Psoas muscle (tissue), 8 donors: ENCODE measurements around the gene ERICH6. TPM values are rescaled to one million over a fixed set of nuclear protein-coding genes. Genes with fewer than 3 reads are reported as not detected.

ENCODE experiments used
- ATAC-seq, 4 donors: fragments of 200-7000 bp; cut with Tn5 transposase; one replicate each; pipeline ENCODE4 v1.9.1; 2020; ENCODE audit warnings: moderate library complexity in 3 of 4, mild to moderate bottlenecking in 2 of 4
- DNase-seq, 2 donors: peaks; one replicate each; pipeline ENCODE4 v3.0.0-alpha.2; 2020
- H3K27ac ChIP-seq: fragments of 200-600 bp; one replicate; pipeline ENCODE4 v1.8.0; 2022
- H3K27me3 ChIP-seq, 3 donors: fragments of 200-600 bp in 1 of 3; one replicate each; pipeline versions ENCODE4 v1.6.1 to v1.8.0; 2013 to 2022; ENCODE audit warnings: low read length in 2 of 3, mild to moderate bottlenecking in 2 of 3, moderate library complexity in 1 of 3; ENCODE audit not compliant: insufficient read depth in 3 of 3
- H3K36me3 ChIP-seq, 2 donors: fragments of 200-600 bp in 1 of 2; one replicate each; pipeline versions ENCODE4 v1.6.1 to v1.8.0; 2013 to 2022; ENCODE audit warnings: low read depth in 1 of 2, mild to moderate bottlenecking in 1 of 2, moderate library complexity in 1 of 2; ENCODE audit not compliant: insufficient read depth in 1 of 2
- H3K4me1 ChIP-seq: fragments of 200-600 bp; one replicate; pipeline ENCODE4 v1.8.0; 2022
- H3K4me3 ChIP-seq: fragments of 200-600 bp; one replicate; pipeline ENCODE4 v1.8.0; 2022; ENCODE audit warnings: mild to moderate bottlenecking
- H3K9me3 ChIP-seq: fragments of 200-600 bp; one replicate; pipeline ENCODE4 v1.8.0; 2022
- CTCF ChIP-seq: fragments of 200-600 bp; IDR thresholded peaks from one replicate; pipeline ENCODE4 v1.8.0; 2022; ENCODE audit warnings: antibody characterized with exemption
- WGBS, 3 donors: extraction: QIAGEN DNeasy Blood & Tissue Kit; methylation state at CpG; one replicate each; pipeline versions ENCODE4 v1.1.6 to v1.1.7; 2013; 5-methylcytosine and 5-hydroxymethylcytosine counted together
- intact Hi-C, 2 donors: fragments of 100-400 bp; cut with DNase I; formaldehyde crosslinking; loops; one replicate each; pipeline versions ENCODE4 v1.11.0 to v1.14.2; 2022
- polyA plus RNA-seq, 3 donors: library from polyadenylated mRNA; stranded (reverse); fragments of 200-250 nt; gene quantifications; one replicate each; pipeline ENCODE4 v1.2.3, GENCODE V29; 2013
- total RNA-seq, 4 donors: library from RNA; stranded (reverse); fragmentation: NEBNext Ultra II Directional in 2 of 4; extraction: Animal tissue kit (Norgen Biotek cat#: 25700) in 2 of 4; gene quantifications; one replicate each; pipeline versions ENCODE4 v1.2.1 to v1.2.4, GENCODE V29; 2021 to 2023
- donor health status: healthy with polysubstance abuse.
- donor health status: DM: no; HTN: no; CAD: no; lungs with moderate emphysema.
- donor health status: Bipolar disorder and iron deficiency.
- donor health status: healthy.
- donor health status: DM: yes; HTN: yes; CAD: no.
- donor health status: DM: no; HTN: no; CAD: no.
- donor health status: DM: no; HTN: no; CAD: no.
- donor health status: DM: yes; HTN: yes; CAD: no.

The ERICH6 gene
- total and polyA plus RNA-seq, 7 donors = not detected

DNA sequence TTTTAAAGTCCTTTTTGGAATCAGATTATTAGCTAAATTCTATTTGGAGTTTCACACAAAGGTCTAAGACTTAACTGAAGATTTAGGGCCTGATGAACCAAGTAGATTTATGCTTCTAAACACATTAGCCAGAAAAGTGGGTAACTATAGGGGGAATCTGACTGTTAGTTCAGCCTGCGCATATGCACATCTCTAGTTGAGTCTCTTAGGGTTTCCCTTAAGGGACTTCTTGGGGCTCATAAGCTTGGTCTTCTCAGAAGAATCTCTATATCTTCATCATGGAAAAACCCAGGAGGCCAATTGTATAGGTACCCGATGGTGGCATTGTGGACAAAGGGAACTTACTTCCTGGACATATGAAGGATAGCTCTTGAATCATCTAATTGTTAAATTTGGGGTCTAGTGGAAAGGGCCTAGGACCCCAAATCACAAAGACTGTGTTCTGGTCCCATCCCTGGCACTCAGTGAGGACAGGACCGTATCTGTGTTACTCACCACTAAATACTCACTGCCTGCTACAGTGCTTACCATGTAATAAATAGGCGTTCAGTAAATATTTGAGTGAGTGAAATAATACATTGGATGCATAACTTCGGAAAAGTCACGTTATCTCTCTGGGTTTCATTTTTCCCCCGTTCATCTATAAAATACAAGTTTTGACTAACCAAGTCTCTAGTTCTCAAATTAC is 83.6 kb downstream of the ERICH6 start:
- intact Hi-C loops = no loop called here
- Histone ChIP-seq H3K27me3 (no peaks in the 10 kb centered on the region), H3K4me3 (no peak overlapping the region), H3K36me3 (peaks cover 0 to 11% of the 10 kb centered on the region in 2 donors), H3K4me1 (peaks cover 10% of the 10 kb centered on the region), H3K9me3 (no peaks in the 10 kb centered on the region), H3K27ac (no peak overlapping the region)
- DNase-seq (no peak), ATAC-seq (no peak)
- 86 to 91% (median 87%) methylated on average over 7 of the region's 7 CpGs for WGBS, 3 donors
- no peak for TF ChIP-seq CTCF

- WGBS, 3 donors = 94 to 98% (median 97%) methylated on average over 2 of the region's 2 CpGs
- DNase-seq (no peak), ATAC-seq (no peak)
- no peak overlapping the region for H3K4me3 ChIP-seq
- peaks cover 19% of the 10 kb centered on the region for H3K4me1 ChIP-seq
- no peak overlapping the region for H3K27ac ChIP-seq
- intact Hi-C loops = no loop called here
- H3K27me3 ChIP-seq = no peaks in the 10 kb centered on the region
- no peak for TF ChIP-seq CTCF
- H3K36me3 ChIP-seq = peaks cover 0 to 14% of the 10 kb centered on the region in 2 donors
- no peaks in the 10 kb centered on the region for H3K9me3 ChIP-seq
Measured at GRCh38 chr3:150613709-150614480, 89.8 kb downstream of the ERICH6 start.

DNA sequence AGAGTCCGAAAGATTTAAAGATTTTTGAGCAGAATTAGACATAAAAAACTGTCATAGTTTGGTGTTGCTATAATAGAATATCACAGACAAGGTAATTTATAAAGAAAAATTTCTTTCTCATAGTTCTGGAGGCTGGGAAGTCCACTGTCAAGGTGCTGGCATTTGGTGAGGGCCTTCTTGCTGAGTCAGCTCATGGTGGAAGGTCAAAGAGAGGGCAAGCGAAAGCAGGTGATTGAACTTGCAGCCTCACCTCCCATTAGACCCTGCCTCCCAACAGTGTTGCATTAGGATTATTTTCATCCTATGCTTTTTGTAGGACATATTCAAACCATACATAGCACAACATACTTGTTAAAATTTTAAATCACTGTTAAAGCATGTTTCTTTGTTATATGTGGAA is 90.7 kb downstream of the ERICH6 start:
- no peak for TF ChIP-seq CTCF
- H3K27me3 ChIP-seq = no peaks in the 10 kb centered on the region
- no peak for ATAC-seq
- peaks cover 0 to 14% of the 10 kb centered on the region in 2 donors for H3K36me3 ChIP-seq
- no peak for DNase-seq
- no peak overlapping the region for H3K27ac ChIP-seq
- no peaks in the 10 kb centered on the region for H3K9me3 ChIP-seq
- intact Hi-C loops = no loop called here
- H3K4me1 ChIP-seq = peaks cover 27% of the 10 kb centered on the region
- WGBS, 3 donors = 96 to 100% (median 96%) methylated on average over 2 of the region's 2 CpGs
- H3K4me3 ChIP-seq = no peak overlapping the region

- H3K36me3 ChIP-seq = peaks cover 0 to 14% of the 10 kb centered on the region in 2 donors
- DNase-seq (no peak), ATAC-seq (no peak)
- peaks cover 29% of the 10 kb centered on the region for H3K4me1 ChIP-seq
- no peak for TF ChIP-seq CTCF
- H3K4me3 ChIP-seq = no peak overlapping the region
- no peaks in the 10 kb centered on the region for H3K9me3 ChIP-seq
- 90 to 96% (median 90%) methylated on average over 1 of the region's 1 CpG for WGBS, 3 donors
- intact Hi-C loops = no loop called here
- H3K27ac ChIP-seq = no peak overlapping the region
- no peaks in the 10 kb centered on the region for H3K27me3 ChIP-seq
Measured at GRCh38 chr3:150612494-150612893, 91.2 kb downstream of the ERICH6 start.
